Measurements from ENCODE around the gene AFF2. TPM values are rescaled to one million over a fixed set of nuclear protein-coding genes. Genes with fewer than 3 reads are reported as not detected.

Gene AFF2
- polyA plus RNA-seq, 1 of the 3 experiments (the other 2 are of a cell fraction), result not detected

GRCh38 chrX:148541584-148541940 lies 41.1 kb downstream of the AFF2 start:
- no peak for DNase-seq
- CTCF ChIA-PET, result interaction anchor here (4.6 kb wide), 1 partner anchor 11 kb away, joined by 42 read pairs; no protein-coding TSS in a partner anchor
- Histone ChIP-seq H3K4me3 (ENCODE audit: low read depth in 2 of 2, low read length in 1 of 2) (no peak overlapping the region), H3K4me2 (no peak overlapping the region), H3F3A (replicated peaks; ENCODE audit: insufficient read depth) (no peaks in the 10 kb centered on the region), H3K27ac (ENCODE audit: low read depth in 2 of 2, low read length in 1 of 2) (no peak overlapping the region), H3K27me3 (ENCODE audit: insufficient read depth) (no peaks in the 10 kb centered on the region), H3K9me2 (no peaks in the 10 kb centered on the region), H2AFZ (ENCODE audit: low read depth) (no peak overlapping the region), H4K20me1 (ENCODE audit: insufficient read depth) (no peaks in the 10 kb centered on the region), H3K9ac (no peak overlapping the region), H3K36me3 (replicated peaks in 1 of 2; ENCODE audit: control insufficient read depth in 1 of 2, insufficient read depth in 2 of 2, low read length in 1 of 2) (no peaks in the 10 kb centered on the region), H3K4me1 (ENCODE audit: control insufficient read depth in 1 of 2, insufficient read depth in 2 of 2, low read depth in 1 of 2, low read length in 1 of 2) (no peaks in the 10 kb centered on the region), H3K79me2 (ENCODE audit: insufficient read depth) (no peaks in the 10 kb centered on the region), H3K9me3 (no peaks in the 10 kb centered on the region)
- POLR2A ChIA-PET, result no interaction called here
- TF ChIP-seq ZBTB33 (IDR thresholded peaks at IDR 0.05; ENCODE audit: borderline replicate concordance, low read depth) (no peak), JUND (IDR thresholded peaks at IDR 0.05) (no peak), GATA2 (CRISPR knock-in tag; IDR thresholded peaks at IDR 0.05) (no peak), TCF12 (IDR thresholded peaks at IDR 0.05) (no peak)

GRCh38 chrX:148542481-148543255 lies 42.3 kb downstream of the AFF2 start:
- Histone ChIP-seq H4K20me1 (ENCODE audit: insufficient read depth) (no peaks in the 10 kb centered on the region), H3K36me3 (replicated peaks in 1 of 2; ENCODE audit: control insufficient read depth in 1 of 2, insufficient read depth in 2 of 2, low read length in 1 of 2) (no peaks in the 10 kb centered on the region), H3K9me2 (no peaks in the 10 kb centered on the region), H3K4me2 (no peak overlapping the region), H3K79me2 (ENCODE audit: insufficient read depth) (no peaks in the 10 kb centered on the region), H3F3A (replicated peaks; ENCODE audit: insufficient read depth) (no peaks in the 10 kb centered on the region), H3K27ac (ENCODE audit: low read depth in 2 of 2, low read length in 1 of 2) (no peak overlapping the region), H3K9me3 (no peaks in the 10 kb centered on the region), H2AFZ (ENCODE audit: low read depth) (no peak overlapping the region), H3K4me3 (ENCODE audit: low read depth in 2 of 2, low read length in 1 of 2) (no peak overlapping the region), H3K9ac (no peak overlapping the region), H3K4me1 (ENCODE audit: control insufficient read depth in 1 of 2, insufficient read depth in 2 of 2, low read depth in 1 of 2, low read length in 1 of 2) (no peaks in the 10 kb centered on the region), H3K27me3 (ENCODE audit: insufficient read depth) (no peaks in the 10 kb centered on the region)
- POLR2A ChIA-PET, result no interaction called here
- no peak for DNase-seq
- 0% methylated on average over 5 of the region's 5 CpGs for WGBS (ENCODE audit: low lambda C conversion rate)
- CTCF ChIA-PET, result interaction anchor here (4.6 kb wide), 1 partner anchor 12 kb away, joined by 42 read pairs; no protein-coding TSS in a partner anchor
- TF ChIP-seq TEAD4 (IDR thresholded peaks at IDR 0.05; ENCODE audit: borderline replicate concordance, insufficient read depth), result no peak

- Histone ChIP-seq H3K27me3 (ENCODE audit: insufficient read depth) (no peaks in the 10 kb centered on the region), H3K9me2 (no peaks in the 10 kb centered on the region), H3K9me3 (no peaks in the 10 kb centered on the region), H3F3A (replicated peaks; ENCODE audit: insufficient read depth) (no peaks in the 10 kb centered on the region), H3K79me2 (ENCODE audit: insufficient read depth) (no peaks in the 10 kb centered on the region), H4K20me1 (ENCODE audit: insufficient read depth) (no peaks in the 10 kb centered on the region), H3K36me3 (replicated peaks in 1 of 2; ENCODE audit: control insufficient read depth in 1 of 2, insufficient read depth in 2 of 2, low read length in 1 of 2) (no peaks in the 10 kb centered on the region), H2AFZ (ENCODE audit: low read depth) (no peak overlapping the region), H3K4me2 (no peak overlapping the region), H3K9ac (no peak overlapping the region), H3K4me3 (ENCODE audit: low read depth in 2 of 2, low read length in 1 of 2) (no peak overlapping the region), H3K27ac (ENCODE audit: low read depth in 2 of 2, low read length in 1 of 2) (no peak overlapping the region), H3K4me1 (ENCODE audit: control insufficient read depth in 1 of 2, insufficient read depth in 2 of 2, low read depth in 1 of 2, low read length in 1 of 2) (no peaks in the 10 kb centered on the region)
- no peak for DNase-seq
- ChIA-PET POLR2A (no interaction called here), CTCF (interaction anchor here (1.3 to 1.6 kb wide), 3 partner anchors 13 to 42 kb away, joined by 3 to 8 read pairs (median 3); no protein-coding TSS in a partner anchor)
- TF ChIP-seq CHD2 (IDR thresholded peaks at IDR 0.05; ENCODE audit: low read length, partially characterized antibody) (no peak), CTCF (IDR thresholded peaks at IDR 0.05) (peak; percentile 45), PBX3 (IDR thresholded peaks at IDR 0.05) (no peak)
- 0% methylated on average over 2 of the region's 2 CpGs for WGBS (ENCODE audit: low lambda C conversion rate)
These were observed 52.4 kb downstream of the AFF2 start for GRCh38 chrX:148552775-148553174.

Measured in SK-N-SH (cell line).